HUES64 (cell line): ENCODE data around the gene MFSD6L. TPM values are rescaled to one million over a fixed set of nuclear protein-coding genes. Genes with fewer than 3 reads are reported as not detected.

ENCODE experiments used
- H3K27ac ChIP-seq: 2 replicates; pipeline ENCODE4 v1.7.0; 2013; ENCODE audit warnings: low read depth, low read length, inconsistent platforms
- H3K27me3 ChIP-seq: 2 replicates; pipeline ENCODE4 v1.6.1; 2013; ENCODE audit warnings: mild to moderate bottlenecking, low read length; ENCODE audit not compliant: insufficient read depth
- H3K36me3 ChIP-seq: 2 replicates; pipeline ENCODE4 v1.6.1; 2013; ENCODE audit warnings: mild to moderate bottlenecking, low read length; ENCODE audit not compliant: insufficient read depth
- H3K4me1 ChIP-seq: 2 replicates; pipeline ENCODE4 v1.6.1; 2013; ENCODE audit warnings: mild to moderate bottlenecking, low read length, moderate library complexity; ENCODE audit not compliant: insufficient read depth
- H3K4me3 ChIP-seq: 2 replicates; pipeline ENCODE4 v1.5.1; 2013; ENCODE audit warnings: mild to moderate bottlenecking, low read length, moderate library complexity
- H3K9ac ChIP-seq: 2 replicates; pipeline ENCODE4 v1.6.1; 2013; ENCODE audit warnings: mild to moderate bottlenecking, low read depth, low read length
- H3K9me3 ChIP-seq: 2 replicates; pipeline ENCODE4 v1.6.1; 2013; ENCODE audit warnings: low read depth, low read length; ENCODE audit not compliant: insufficient read depth
- WGBS: fragments of 150-250, 120-280 bp; methylation state at CpG from one replicate; pipeline ENCODE4 v1.1.7; 2013; ENCODE audit warnings: missing lambda C conversion rate; 5-methylcytosine and 5-hydroxymethylcytosine counted together
- polyA plus RNA-seq, 2 experiments: library from polyadenylated mRNA; stranded (reverse); fragments of 50-300 nt; gene quantifications; one replicate each; pipeline ENCODE4 v1.2.3, GENCODE V29; 2013

MFSD6L gene
- polyA plus RNA-seq (2013, experiment 1 of 2) = 0.55 TPM
- 0.57 TPM for polyA plus RNA-seq (2013, experiment 2 of 2)

GRCh38 chr17:8798846-8799569 is at the start of gene MFSD6L:
Gene MFSD6L, minus strand, starts transcription at chr17:8799365. Its CDS starts 245 bp downstream, at chr17:8799120.
- no peaks in the 10 kb centered on the region for H3K9me3 ChIP-seq
- 10% methylated on average over 62 of the region's 62 CpGs for WGBS

GRCh38 chr17:8847891-8848290 is 48.7 kb upstream of the MFSD6L start:
- no peak overlapping the region for H3K9ac ChIP-seq
- H3K27me3 ChIP-seq = no peaks in the 10 kb centered on the region
- H3K27ac ChIP-seq = no peak overlapping the region
- no peaks in the 10 kb centered on the region for H3K9me3 ChIP-seq
- WGBS = 96% methylated on average over 2 of the region's 2 CpGs
- H3K4me3 ChIP-seq = no peak overlapping the region
- no peaks in the 10 kb centered on the region for H3K36me3 ChIP-seq
- peaks cover 4% of the 10 kb centered on the region; the same call in 1 of the 2 replicates for H3K4me1 ChIP-seq

More at GRCh38 chr17:8798846-8799569, at the start of gene MFSD6L:
- Histone ChIP-seq H3K36me3 (no peaks in the 10 kb centered on the region), H3K27me3 (peaks cover 16% of the 10 kb centered on the region), H3K4me1 (no peaks in the 10 kb centered on the region), H3K9ac (peak within 1 kb of the TSS; percentile 68; the same call in 1 of the 2 replicates), H3K27ac (no peak within 1 kb of the TSS), H3K4me3 (peak within 1 kb of the TSS; percentile 64)

- H3K36me3 ChIP-seq = no peaks in the 10 kb centered on the region
- peaks cover 4% of the 10 kb centered on the region; the same call in 1 of the 2 replicates for H3K4me1 ChIP-seq
- no peaks in the 10 kb centered on the region for H3K9me3 ChIP-seq
- no peak overlapping the region for H3K9ac ChIP-seq
- no peaks in the 10 kb centered on the region for H3K27me3 ChIP-seq
- H3K4me3 ChIP-seq = no peak overlapping the region
- no peak overlapping the region for H3K27ac ChIP-seq
Measured at GRCh38 chr17:8846768-8847211, 47.6 kb upstream of the MFSD6L start.

GRCh38 chr17:8844229-8845218 is 45.4 kb upstream of the MFSD6L start:
- H3K36me3 ChIP-seq = no peaks in the 10 kb centered on the region
- peaks cover 4% of the 10 kb centered on the region; the same call in 1 of the 2 replicates for H3K4me1 ChIP-seq
- no peak overlapping the region for H3K4me3 ChIP-seq
- no peak overlapping the region for H3K9ac ChIP-seq
- 93% methylated on average over 5 of the region's 9 CpGs for WGBS
- H3K27ac ChIP-seq = no peak overlapping the region
- no peaks in the 10 kb centered on the region for H3K27me3 ChIP-seq
- no peaks in the 10 kb centered on the region for H3K9me3 ChIP-seq

GRCh38 chr17:8843344-8843743 is 44.2 kb upstream of the MFSD6L start:
- Histone ChIP-seq H3K27me3 (no peaks in the 10 kb centered on the region), H3K4me3 (no peak overlapping the region), H3K27ac (no peak overlapping the region), H3K36me3 (no peaks in the 10 kb centered on the region), H3K9me3 (no peaks in the 10 kb centered on the region), H3K4me1 (peaks cover 4% of the 10 kb centered on the region; the same call in 1 of the 2 replicates), H3K9ac (no peak overlapping the region)
- 90% methylated on average over 2 of the region's 2 CpGs for WGBS

GRCh38 chr17:8841844-8842243 is 42.7 kb upstream of the MFSD6L start:
- no peaks in the 10 kb centered on the region for H3K36me3 ChIP-seq
- no peaks in the 10 kb centered on the region for H3K27me3 ChIP-seq
- WGBS = 87% methylated on average over 4 of the region's 4 CpGs
- H3K4me1 ChIP-seq = peaks cover 5% of the 10 kb centered on the region; the same call in 1 of the 2 replicates
- H3K27ac ChIP-seq = no peak overlapping the region
- H3K9ac ChIP-seq = no peak overlapping the region
- H3K9me3 ChIP-seq = no peaks in the 10 kb centered on the region
- no peak overlapping the region for H3K4me3 ChIP-seq

- Histone ChIP-seq H3K4me1 (0 out of 2 replicates have a peak, but pooled peaks cover 4% of the 10 kb centered on the region), H3K36me3 (no peaks in the 10 kb centered on the region), H3K27me3 (no peaks in the 10 kb centered on the region), H3K4me3 (no peak overlapping the region), H3K9me3 (no peaks in the 10 kb centered on the region), H3K27ac (no peak overlapping the region), H3K9ac (no peak overlapping the region)
- 83% methylated on average over 11 of the region's 11 CpGs for WGBS
Measured at GRCh38 chr17:8839410-8839935, 40.3 kb upstream of the MFSD6L start.

- H3K9ac ChIP-seq = no peak overlapping the region
- H3K27me3 ChIP-seq = no peaks in the 10 kb centered on the region
- no peaks in the 10 kb centered on the region for H3K9me3 ChIP-seq
- no peak overlapping the region for H3K4me3 ChIP-seq
- H3K27ac ChIP-seq = no peak overlapping the region
- H3K4me1 ChIP-seq = 0 out of 2 replicates have a peak, but pooled peaks cover 4% of the 10 kb centered on the region
- no peaks in the 10 kb centered on the region for H3K36me3 ChIP-seq
- 94% methylated on average over 12 of the region's 12 CpGs for WGBS
Measured at GRCh38 chr17:8838551-8839095, 39.5 kb upstream of the MFSD6L start.

- H3K36me3 ChIP-seq = no peaks in the 10 kb centered on the region
- H3K4me3 ChIP-seq = no peak overlapping the region
- no peak overlapping the region for H3K9ac ChIP-seq
- no peak overlapping the region for H3K27ac ChIP-seq
- H3K4me1 ChIP-seq = 0 out of 2 replicates have a peak, but pooled peaks cover 4% of the 10 kb centered on the region
- no peaks in the 10 kb centered on the region for H3K9me3 ChIP-seq
- no peaks in the 10 kb centered on the region for H3K27me3 ChIP-seq
- 67% methylated on average over 8 of the region's 8 CpGs for WGBS
Measured at GRCh38 chr17:8837563-8838075, 38.5 kb upstream of the MFSD6L start.

- no peaks in the 10 kb centered on the region for H3K36me3 ChIP-seq
- H3K4me3 ChIP-seq = no peak overlapping the region
- H3K4me1 ChIP-seq = 0 out of 2 replicates have a peak, but pooled peaks cover 4% of the 10 kb centered on the region
- no peaks in the 10 kb centered on the region for H3K27me3 ChIP-seq
- 87% methylated on average over 13 of the region's 15 CpGs for WGBS
- no peaks in the 10 kb centered on the region for H3K9me3 ChIP-seq
- no peak overlapping the region for H3K27ac ChIP-seq
- H3K9ac ChIP-seq = no peak overlapping the region
Measured at GRCh38 chr17:8836821-8837562, 37.8 kb upstream of the MFSD6L start.
